Fibroblast of lung (primary cell): ENCODE results near the gene MAP3K2.

Experiments used
- CTCF ChIP-seq, 2 donors: IDR thresholded peaks in 1 of 2; conservative IDR thresholded peaks in 1 of 2; 1 replicate in 1 of 2; 2 replicates in 1 of 2; pipeline ENCODE4 v1.5.1; 2011 to 2012; ENCODE audit warnings: low read length in 2 of 2, control low read depth in 1 of 2, inconsistent platforms in 1 of 2, low read depth in 1 of 2, mild to moderate bottlenecking in 1 of 2
- EZH2 ChIP-seq: IDR thresholded peaks from 2 replicates; pipeline ENCODE4 v1.5.1; 2012; ENCODE audit warnings: low read length, control low read depth, mild to moderate bottlenecking; ENCODE audit errors: missing control alignments

DNA sequence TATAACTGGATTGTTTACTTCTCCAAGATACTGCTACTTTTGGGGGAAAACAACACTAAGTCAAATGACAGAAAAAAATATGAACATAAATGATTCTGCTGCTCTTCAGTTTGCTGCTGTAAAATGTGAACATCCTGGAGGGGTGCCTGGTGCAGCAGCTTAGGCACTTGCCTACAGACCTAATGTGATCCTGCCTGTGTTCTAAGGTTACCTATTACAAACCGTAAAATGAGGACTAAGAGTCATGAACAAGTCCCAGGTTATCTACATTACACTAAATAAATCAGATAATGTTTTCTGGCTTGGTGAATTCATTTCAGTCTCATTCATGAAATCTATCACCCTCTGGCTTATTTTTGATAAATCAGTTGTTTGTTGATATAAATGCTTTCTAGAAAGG, 55.4 kb downstream of the MAP3K2 start:
- TF ChIP-seq CTCF (conservative IDR thresholded peaks at IDR 0.05 in 1 of 2, IDR thresholded peaks at IDR 0.05 in 1 of 2; ENCODE audit: low read depth in 1 of 2, low read length in 2 of 2) (no peak), EZH2 (no peak)
